ENCODE measurements around the gene HPD.

HPD gene

DNA sequence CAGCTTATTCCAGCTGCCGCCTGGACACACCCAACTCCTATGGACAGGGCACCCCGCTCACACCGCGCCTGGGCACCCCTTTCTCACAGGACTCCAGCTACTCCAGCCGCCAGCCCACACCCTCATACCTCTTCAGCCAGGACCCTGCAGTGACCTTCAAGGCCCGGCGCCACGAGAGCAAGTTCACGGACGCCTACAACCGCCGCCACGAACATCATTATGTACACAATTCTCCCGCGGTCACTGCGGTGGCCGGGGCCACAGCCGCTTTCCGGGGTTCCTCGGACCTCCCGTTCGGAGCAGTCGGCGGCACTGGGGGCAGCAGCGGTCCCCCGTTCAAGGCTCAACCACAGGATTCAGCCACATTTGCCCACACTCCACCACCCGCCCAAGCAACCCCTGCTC is 48.9 kb downstream of the HPD start:
- no peak for FAIRE-seq

DNA sequence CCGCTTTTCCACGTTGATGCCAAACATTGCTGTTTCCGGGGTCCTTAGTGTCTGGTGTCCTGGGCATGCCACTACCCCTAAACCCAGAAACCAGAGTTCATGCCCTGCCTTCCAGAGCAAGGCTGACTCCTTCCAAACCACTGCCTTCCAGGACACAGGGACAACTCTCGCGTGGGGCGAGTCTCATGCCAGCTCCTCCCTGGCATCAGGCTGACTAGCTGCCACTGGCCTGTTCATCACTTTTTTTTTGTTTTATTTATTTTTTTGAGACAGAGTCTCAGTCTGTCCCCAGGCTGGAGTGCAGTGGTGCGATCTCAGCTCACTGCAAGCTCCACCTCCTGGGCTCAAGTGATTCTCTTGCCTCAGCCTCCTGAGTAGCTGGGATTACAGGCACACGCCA is 50.0 kb downstream of the HPD start:
- FAIRE-seq, result no peak

DNA sequence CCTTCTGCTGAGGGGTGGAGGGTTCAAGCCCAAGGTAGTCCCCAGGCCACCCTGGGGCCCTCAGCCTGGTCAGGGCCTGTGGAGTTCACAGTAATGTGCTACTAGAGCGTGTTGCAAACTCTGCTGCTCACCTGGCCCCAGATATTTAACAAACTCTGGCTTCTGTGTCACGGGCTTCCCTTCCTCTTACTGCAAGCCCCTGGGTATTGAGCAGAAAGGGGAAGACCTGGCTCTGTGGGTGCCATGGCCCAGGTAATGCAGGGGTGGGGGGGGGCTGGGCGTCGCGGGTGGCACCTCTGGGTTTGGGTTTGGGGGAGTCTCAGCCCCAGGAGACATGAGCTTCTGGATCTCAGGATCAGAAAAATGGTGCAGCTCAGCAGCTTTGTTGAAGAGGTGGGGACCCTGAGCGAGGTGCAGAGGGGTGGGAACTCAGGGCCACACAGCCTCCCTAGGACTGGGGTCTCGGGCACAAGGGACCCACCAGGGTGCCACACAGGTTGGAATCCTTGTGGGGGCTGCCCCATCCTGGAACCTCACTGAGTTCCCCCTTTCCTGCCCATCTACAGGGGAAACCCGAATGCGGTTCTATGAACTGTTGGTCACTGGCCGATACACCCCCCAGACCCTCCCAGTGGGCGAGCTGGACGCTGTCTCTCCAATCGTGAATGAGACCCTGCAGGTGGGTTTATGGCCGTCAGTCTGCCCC is 50.9 kb downstream of the HPD start:
- no peak for FAIRE-seq

DNA sequence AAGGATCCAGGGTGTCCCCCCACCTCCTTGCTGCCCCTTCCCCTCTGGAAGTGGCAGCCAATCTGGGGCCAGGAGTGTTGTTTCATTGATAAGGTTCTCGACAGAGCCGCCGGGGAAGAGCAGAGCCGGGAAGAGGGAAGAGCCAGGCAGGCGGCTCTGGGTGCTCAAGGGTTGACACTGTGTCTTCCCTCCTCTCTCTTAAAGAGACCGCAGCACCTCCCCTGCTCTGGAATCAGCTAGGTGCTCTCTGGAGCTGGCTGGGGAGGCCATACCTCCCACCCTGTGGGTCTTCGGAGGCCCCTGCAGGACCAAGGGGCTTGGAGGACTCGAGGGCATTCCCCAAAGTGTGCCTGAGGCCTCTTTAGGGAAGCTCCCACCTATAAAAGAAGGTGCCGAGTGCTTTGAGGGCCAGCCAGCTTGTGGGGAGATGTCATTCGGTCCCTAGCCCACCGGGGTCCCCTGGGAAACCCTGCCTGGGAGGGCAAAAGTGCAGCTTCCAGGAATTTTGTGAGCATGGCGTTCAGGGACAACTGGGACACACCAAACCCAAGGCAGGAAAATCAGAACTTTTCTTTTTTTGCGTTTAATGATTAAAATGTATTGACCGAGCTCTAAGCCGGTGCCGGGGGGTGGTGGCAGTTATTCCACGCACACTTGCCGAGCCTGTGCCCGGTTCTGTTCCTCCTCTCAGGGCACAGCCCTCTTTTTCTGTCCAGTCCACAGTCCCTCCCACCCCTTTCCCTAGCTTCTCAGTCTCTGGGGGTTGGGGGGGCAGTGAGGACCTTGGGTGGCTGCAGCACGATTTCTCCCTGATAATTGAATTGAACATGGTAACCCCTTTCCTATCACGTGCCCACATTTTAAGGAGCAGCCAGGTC is 51.9 kb downstream of the HPD start:
- FAIRE-seq, result no peak

DNA sequence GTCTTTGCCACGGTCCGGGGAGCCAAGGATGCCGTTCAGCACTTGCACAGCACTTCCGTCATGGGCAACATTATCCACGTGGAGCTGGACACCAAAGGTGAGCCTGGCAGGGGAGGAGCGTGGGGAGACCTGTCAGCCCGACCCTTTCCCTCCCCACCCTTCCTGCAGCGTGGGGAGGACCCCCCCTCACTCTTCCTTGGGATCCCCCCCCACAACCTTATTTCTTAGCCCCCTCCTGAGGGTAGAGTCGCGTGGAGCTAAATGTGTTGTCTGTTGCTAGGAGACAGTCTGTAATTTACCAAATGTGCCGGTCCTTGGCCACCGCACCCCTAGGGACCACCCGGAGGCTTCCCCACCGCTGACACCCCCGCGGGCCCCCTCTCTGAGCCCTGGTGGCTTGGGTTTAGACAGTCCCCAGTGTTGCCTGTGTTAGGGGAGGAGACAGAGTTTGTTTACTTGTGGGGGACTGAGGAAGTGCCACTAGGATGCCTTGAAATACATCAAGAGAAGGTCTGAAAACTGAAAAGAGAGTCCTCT is 52.6 kb downstream of the HPD start:
- no peak for FAIRE-seq

DNA sequence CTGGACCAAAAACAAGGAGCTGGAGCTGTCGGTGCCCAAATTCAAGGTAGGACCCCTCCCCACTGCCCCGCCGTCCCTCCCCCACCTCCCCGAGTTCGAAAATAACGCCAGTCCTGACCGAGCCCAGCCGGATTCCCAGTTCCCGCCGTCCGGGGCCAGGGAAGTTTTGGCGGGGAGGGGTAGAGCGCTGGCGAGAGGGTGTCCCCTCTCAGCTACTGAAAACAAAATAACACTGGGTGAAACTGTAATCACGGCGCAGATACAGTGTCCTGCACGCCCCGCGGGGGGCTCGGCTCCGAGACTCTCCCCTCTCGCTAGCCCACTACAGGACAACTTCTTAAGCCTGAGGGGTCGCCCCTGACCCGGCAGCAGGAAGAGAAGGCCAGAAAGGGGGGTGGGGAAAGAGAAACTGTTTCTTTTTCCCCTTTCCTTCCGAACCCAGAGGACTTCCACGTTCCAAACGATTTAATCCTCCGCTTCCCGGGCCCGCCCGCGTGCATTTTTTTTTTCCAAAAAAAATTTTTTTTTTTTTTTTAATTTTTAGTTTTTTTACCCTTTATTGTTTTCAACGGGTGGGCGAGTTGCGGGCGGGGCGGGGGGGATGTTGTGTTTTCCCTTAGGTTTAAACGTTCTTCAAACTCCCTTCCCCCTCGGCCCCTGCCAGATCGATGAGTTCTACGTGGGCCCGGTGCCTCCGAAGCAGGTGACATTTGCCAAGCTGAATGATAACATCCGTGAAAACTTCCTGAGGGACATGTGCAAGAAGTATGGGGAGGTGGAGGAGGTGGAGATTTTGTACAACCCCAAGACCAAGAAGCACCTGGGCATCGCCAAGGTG is 53.3 kb downstream of the HPD start:
- no peak for FAIRE-seq

DNA sequence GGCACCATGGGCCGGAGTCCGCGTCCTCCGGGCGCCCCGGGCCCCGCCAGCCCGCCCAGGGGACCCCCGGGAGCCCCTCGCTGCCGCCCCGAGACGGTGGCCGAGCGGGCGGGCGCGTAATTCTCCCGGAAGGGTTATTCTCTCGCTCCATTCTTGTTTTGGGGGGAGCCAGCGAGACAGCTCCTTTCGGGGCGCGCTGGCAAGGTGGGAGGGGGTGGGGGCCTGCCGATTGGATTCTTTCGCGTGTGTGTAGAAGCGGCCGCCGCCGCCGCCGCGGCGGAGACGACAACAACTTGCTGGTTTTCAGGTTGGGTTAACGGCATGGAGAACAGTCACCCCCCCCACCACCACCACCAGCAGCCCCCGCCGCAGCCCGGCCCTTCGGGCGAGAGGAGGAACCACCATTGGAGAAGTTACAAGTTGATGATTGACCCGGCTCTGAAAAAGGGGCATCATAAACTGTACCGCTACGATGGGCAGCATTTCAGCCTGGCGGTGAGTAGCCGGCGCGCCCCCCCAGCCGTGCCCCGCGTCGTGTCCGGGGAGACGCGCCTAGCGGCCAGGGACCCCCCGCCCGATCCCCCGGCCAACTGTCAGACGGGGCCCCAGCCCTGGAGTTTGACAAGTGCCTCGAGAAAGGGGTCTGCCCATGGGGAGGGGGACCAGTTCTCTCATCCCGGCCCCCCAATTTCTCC is 54.1 kb downstream of the HPD start:
- no peak for FAIRE-seq

DNA sequence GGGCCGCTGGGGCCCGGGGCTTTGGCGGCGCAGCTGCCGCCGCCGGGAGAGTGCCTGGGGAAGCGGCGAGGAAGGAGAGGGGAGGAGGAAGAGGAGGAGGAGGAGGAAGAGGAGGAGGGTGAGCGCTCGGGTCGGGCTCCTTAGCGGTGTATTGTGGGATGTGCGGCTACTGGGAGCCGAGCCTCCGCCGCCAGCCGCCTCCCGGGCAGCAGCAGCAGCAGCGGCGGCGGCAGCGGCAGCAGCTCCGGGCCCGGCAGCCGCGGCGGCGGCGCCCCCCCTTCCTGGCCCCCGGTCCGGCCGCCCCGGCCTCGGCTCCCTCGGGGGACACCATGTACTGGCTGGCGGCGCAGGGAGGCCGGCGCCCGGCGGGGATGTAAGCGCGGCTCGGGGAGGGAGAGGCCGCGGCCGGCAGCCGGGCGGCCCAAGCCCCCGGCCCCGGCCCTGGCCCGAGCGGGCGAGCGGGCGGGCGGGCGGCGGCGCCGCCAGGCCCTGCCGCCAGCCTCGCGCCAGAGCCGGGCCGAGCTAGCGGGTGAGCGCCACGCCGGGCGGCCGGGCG is 54.7 kb downstream of the HPD start, which contains the start of gene SETD1B:
Gene SETD1B (plus strand): TSS at position 149 of the 556 bp plus-strand sequence. CDS start 729 bp downstream, outside the sequence.
- FAIRE-seq, result no peak

DNA sequence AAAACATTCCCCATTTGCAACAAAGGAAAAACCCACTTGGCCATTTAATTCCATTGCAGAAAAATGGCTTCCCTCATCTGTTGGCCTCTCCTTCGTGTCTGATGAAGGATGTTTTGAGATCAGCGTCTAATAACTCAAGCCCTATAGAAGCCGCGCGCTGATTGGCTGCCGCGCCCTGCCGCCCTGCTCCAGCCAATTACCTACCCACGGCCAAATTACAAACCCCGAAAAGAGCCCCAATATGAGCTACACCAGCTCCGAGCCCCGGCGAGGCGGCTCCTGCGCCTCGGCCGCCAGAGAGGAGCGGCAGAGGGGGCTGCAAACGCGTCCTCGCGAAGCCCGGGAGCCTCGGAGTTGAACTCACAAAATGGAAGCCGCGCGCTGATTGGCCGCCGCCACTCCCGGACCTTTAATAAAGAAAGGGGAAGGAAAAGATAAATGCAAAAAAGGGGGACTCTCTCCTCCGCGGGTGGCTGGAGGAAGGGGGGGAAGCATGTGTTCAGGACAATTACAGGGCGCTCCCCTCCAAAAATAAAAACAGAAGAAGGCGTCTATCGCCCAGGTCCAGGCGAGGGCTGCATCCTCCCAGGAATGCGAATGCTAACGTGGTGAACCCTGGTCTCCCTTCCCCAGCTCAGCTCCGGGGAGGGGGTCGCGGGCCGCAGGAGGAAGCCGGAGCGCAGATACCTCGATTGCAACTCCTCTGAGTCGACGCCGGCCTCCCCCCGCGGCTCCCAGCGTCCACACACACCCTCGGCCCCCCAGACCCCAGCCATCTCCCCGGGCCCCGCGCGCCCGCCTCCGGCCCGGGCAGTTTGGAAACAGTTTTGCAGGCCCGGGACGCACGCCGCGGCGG is 55.6 kb downstream of the HPD start:
- peak; percentile 98 for FAIRE-seq

DNA sequence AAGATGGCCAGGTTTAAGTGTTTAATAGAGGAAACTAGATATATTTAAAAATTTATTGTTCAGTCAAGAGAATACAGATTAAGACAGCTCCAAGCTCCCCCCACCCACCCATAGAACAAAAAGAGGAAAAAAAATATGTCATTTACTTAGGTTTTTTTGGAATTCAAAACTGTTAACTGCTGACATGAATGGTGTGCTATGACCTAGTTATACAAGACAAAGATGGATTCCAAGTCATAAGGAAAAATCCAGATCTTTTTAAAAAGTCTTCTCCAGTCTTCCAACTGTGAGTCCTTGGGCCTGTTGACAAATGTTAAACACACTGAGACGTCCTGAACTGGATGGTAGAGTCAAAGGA is 56.2 kb downstream of the HPD start:
- peak; percentile 17 for FAIRE-seq

DNA sequence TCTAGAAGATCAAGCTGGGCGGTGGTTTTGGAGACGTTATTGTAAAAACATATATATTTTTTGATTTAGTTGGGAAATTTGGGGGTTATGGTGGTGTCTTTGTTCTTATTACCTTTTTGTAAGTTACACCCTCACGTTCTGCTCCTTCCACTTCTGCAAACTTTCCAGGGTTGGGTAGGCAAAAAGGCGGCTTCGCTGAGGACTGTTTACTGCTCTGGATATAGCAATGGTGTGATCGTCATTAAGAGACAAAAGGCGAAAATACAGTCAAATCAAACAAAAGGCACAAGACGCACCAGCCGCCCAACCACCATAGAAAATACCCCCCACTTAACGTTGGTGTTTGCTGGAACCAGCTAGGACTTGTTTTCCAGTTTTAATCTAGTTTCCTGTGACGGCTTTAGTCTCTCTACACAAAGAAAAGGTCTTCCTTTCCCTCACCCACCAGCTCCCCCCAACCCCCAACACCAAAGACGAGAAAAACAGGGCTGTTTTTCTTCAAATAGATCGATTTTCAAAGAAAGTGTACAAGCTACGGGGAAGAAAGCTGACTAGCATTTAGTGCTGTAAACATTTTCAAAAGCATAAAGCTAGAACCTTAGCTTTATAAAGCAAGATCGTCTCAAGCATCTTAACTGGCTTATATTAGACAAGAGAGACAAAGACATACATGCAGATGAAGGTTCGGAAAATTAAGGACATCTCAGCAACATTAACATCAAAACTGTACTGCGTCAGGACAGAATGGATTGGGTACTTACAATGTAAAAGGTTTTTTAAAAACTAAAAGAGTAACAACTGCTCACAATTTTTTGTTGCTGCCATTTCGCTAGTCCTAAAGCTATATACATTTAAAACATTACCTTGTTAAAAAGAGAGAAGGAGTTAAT is 56.8 kb downstream of the HPD start:
- no peak for FAIRE-seq

DNA sequence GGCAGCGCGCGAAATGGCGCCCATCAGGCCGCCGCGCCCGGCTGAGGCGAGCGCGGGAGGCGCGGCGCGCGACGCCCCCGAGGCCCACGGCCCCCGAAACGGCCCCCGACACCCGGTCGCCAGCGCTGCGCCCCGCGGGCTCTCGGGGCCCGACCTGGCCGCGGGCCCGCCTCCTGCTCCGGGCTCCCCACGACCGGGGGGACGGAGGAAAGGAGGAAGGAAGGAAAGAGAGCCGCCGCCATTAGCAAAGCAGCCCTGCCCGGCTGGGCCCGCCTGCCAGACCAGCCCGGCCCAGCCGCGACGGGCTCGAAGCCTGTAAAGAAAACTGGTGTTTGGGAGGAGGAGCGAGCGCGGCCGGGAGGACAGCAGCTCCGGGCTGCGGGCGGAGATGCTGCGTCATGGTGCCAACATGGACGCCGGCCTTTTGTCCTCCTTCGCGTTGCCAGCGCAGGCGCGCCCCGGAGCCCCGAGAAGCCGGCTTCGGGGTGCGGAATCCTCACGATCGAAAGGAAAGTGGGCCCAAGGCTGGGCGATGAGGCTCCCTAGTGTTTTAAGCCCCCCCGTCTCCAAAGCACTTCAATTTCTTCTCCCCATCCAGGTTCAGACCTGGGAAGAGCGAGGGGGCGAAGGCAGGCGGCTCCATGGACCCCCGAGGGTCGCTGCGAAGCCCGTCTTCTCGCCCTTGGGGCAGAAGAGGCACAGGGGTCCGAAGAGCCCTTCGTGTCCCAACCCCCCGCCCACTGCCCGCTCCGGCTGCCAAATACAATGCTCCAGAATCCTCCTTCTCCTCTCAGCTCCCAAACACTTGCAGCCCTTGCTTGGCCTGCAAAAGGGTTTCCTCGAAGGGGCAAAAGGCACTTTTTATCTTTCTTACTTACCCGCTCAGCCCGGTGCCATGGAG is 57.7 kb downstream of the HPD start:
- no peak for FAIRE-seq

DNA sequence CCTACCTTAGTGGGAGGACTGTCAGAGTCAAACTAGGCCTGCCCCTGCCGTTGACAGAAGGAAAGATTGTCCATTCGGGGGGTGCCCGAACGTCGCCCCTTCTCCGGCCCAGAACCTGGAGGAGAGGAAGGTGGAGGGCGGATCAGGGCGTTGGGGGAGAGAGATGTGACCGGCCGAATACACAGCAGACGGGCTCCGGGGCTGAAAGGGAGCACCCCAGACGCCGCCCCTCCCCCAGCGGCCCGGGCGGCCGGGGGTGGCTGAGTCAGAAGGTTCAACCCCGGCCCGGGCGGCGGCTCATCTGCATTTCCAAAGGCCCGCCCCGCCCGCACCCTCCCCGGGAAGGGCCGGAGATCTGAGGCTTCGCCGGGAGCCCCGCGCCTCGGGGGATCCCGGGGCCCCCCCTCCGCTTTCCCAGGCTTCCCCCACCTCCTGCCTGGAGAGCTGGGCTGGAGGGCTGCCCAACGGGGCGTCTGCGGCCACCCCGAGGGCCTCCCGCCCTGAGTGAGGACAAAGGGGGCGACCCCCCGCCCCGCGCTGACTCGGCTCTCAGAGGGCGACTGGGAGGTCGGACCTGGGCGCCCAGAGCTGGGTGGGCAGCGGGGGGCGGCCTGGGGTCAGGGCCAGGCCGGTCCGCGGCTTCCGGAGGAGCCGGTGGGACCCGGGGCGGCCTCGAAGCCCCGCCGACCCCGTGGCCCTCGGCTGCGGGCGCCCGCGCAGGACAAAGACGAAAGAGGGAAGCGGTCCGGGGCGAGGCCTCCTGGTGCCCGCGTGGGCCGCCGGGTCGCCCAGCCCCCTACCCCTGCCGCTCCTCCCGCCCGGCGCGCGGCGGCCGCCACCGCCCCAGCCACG is 58.6 kb downstream of the HPD start:
- no peak for FAIRE-seq

DNA sequence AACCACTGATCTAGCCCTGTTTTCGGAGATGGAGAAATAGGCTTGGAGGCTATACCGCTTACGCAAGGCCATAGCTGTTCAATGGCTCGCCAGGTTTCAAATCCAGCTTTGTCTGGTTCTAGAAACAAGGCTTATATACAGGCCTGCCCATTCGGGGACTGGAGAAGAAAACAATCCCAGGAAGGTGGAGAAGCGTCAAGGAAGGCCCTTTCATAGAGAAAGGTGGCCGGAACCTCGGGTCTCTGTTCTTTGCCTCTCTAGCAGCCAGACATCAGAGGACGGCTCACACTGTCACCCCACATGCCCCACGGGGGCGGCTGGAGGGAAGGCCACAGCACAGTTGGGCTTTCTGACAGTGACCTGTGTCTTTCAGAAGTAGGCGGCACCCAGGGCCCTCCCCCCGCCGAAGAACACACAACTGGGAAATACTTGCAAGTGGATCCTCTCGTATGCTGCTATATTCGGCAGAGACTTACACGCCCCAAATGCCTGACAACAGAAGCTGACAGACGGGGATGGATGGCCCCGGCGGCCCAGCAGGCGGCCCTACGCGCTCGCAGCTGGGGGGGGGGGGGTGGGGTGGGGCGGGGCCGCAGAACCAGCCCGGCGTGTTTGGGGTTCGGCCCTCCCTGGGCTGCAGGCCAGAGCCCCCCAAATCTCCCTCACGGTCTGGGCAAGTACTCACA is 59.4 kb downstream of the HPD start:
- FAIRE-seq, result peak; percentile 68

DNA sequence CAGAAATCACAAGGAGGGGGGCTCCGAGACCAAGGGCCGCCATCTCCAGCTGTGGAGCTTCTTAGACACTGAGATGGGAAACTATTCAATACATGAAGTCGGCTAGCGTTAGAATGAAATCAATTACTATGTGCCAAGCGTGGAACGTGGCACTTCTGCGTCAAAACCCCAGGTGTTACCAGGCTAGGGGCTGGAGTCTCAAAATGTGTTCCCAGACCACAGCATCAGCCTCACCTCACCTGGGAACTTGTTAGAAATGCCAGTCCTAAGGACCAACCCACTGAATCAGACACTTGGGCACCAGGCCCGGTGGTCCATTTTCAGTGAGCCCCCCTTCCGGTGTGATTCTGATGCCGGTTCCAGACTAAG is 59.9 kb downstream of the HPD start:
- FAIRE-seq, result no peak

DNA sequence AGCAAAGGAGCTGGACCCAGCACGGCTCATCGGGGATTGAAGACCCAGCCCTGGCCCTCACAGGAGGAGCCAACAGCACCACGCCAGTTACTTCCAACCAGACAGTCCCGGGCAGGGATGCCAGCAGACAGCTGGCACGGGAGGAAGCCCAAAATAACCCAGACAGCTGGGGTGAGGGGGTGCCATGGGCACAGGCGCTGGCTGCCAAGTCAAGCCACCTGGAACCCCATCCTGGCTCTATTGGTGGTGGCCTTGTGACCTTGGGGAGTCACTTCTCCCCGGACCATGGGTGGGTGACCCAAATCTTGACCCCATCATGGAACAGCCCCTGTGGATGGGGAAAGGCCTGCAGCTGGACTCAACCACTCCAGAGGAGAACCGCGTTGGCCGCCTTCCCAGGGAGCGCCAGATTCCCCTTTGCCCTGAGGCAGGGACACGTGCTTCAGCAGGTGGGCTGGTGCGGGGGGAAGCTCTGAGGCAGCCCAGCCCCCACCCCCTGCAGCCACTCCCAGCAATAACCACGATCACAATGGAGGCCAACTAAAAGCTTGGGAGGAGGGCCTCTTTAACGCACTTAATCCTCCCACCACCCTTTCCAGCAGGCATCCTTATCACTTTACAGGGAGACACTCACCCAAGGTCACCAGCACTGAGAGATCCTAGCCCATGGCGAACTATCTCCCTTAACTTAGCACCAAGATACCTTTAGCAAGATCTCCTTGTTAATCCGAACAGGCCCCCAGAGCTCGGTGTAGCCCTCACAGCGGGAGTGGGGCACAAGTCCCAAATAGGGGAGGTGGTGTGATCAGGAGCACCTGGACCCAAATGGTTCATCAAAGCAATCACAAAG is 60.5 kb downstream of the HPD start:
- FAIRE-seq, result no peak

Data from G401.6 (cell line).